ENCODE measurements around the gene RNF144A. TPM values are rescaled to one million over a fixed set of nuclear protein-coding genes. Genes with fewer than 3 reads are reported as not detected.

Gene RNF144A
- total and polyA plus RNA-seq, 2 of the 13 experiments (the other 11 are each of a cell fraction or from before 2014, with no cell fraction given): 13.9 to 16.5 TPM

GRCh38 chr2:7063789-7064188, 146.6 kb downstream of the RNF144A start:
- Histone ChIP-seq H3K9ac (ENCODE audit: insufficient read depth, low read depth, low read length) (no peak overlapping the region), H3K79me2 (ENCODE audit: insufficient read depth, low read length) (no peaks in the 10 kb centered on the region), H3K27ac (ENCODE audit: extremely low read length, insufficient read depth, low read length) (no peak overlapping the region), H3K27me3 (ENCODE audit: control insufficient read depth in 1 of 2, insufficient read depth in 2 of 2, low read length in 2 of 2) (no peaks in the 10 kb centered on the region), H2AFZ (ENCODE audit: low read length) (no peak overlapping the region), H3K4me1 (ENCODE audit: insufficient read depth, low read length) (no peaks in the 10 kb centered on the region), H4K20me1 (ENCODE audit: insufficient read depth, low read length) (no peaks in the 10 kb centered on the region), H3K4me3 (replicated peaks in 1 of 3; ENCODE audit: insufficient read depth in 1 of 3, low read depth in 2 of 3, low read length in 3 of 3) (no peak overlapping the region), H3K4me2 (ENCODE audit: low read depth, low read length) (no peak overlapping the region), H3K36me3 (replicated peaks in 1 of 2; ENCODE audit: control insufficient read depth in 1 of 2, insufficient read depth in 2 of 2, low read length in 2 of 2) (no peaks in the 10 kb centered on the region), H3K9me3 (ENCODE audit: low read length) (peaks cover 11% of the 10 kb centered on the region; the same call in 1 of the 2 replicates)
- no TSS peak for BruUV-seq (replicated peaks)
- FAIRE-seq (no peak), DNase-seq (ENCODE audit: low spot score) (no peak), ATAC-seq (no peak)
- ChIA-PET CTCF (ENCODE audit: low intra/inter-chr PET ratio, low total read pairs) (no interaction called here), POLR2A (no interaction called here)
- intact Hi-C loops (cut with micrococcal nuclease; ENCODE audit: unreplicated experiment) (no loop called here), in situ Hi-C loops (cut with HindIII; ENCODE audit: extremely low pct_ligation_motif_present, low pct_unique_long_range_greater_than_20kb) (no loop called here)
- TF ChIP-seq YEATS2 (CRISPR knock-in tag; IDR thresholded peaks at IDR 0.05; ENCODE audit: borderline replicate concordance) (no peak), ZNF564 (CRISPR knock-in tag; IDR thresholded peaks at IDR 0.05) (peak; percentile 98), ARNT (IDR thresholded peaks at IDR 0.05) (no peak), TEAD3 (CRISPR knock-in tag; optimal IDR thresholded peaks at IDR 0.05; ENCODE audit: borderline replicate concordance) (no peak)
- WGBS (ENCODE audit: low lambda C conversion rate): 66% methylated on average over 3 of the region's 3 CpGs

- ATAC-seq (no peak), DNase-seq (ENCODE audit: low spot score) (no peak), FAIRE-seq (no peak)
- H3K4me2 ChIP-seq (ENCODE audit: low read depth, low read length): no peak overlapping the region
- H3K9ac ChIP-seq (ENCODE audit: insufficient read depth, low read depth, low read length): no peak overlapping the region
- no peaks in the 10 kb centered on the region for H4K20me1 ChIP-seq (ENCODE audit: insufficient read depth, low read length)
- no peaks in the 10 kb centered on the region for H3K79me2 ChIP-seq (ENCODE audit: insufficient read depth, low read length)
- ChIA-PET POLR2A (no interaction called here), CTCF (ENCODE audit: low intra/inter-chr PET ratio, low total read pairs) (no interaction called here)
- in situ Hi-C loops (cut with HindIII; ENCODE audit: extremely low pct_ligation_motif_present, low pct_unique_long_range_greater_than_20kb): no loop called here
- H3K9me3 ChIP-seq (ENCODE audit: low read length): peaks cover 6% of the 10 kb centered on the region; the same call in 1 of the 2 replicates
- H3K36me3 ChIP-seq (replicated peaks in 1 of 2; ENCODE audit: control insufficient read depth in 1 of 2, insufficient read depth in 2 of 2, low read length in 2 of 2): no peaks in the 10 kb centered on the region
- H2AFZ ChIP-seq (ENCODE audit: low read length): no peak overlapping the region
- no peak overlapping the region for H3K27ac ChIP-seq (ENCODE audit: extremely low read length, insufficient read depth, low read length)
- intact Hi-C loops (cut with micrococcal nuclease; ENCODE audit: unreplicated experiment): no loop called here
- WGBS (ENCODE audit: low lambda C conversion rate): 75% methylated on average over 5 of the region's 5 CpGs
- no TSS peak for BruUV-seq (replicated peaks)
- H3K27me3 ChIP-seq (ENCODE audit: control insufficient read depth in 1 of 2, insufficient read depth in 2 of 2, low read length in 2 of 2): no peaks in the 10 kb centered on the region
- no peak overlapping the region for H3K4me3 ChIP-seq (replicated peaks in 1 of 3; ENCODE audit: insufficient read depth in 1 of 3, low read depth in 2 of 3, low read length in 3 of 3)
- peaks cover 12% of the 10 kb centered on the region; the same call in 1 of the 2 replicates for H3K4me1 ChIP-seq (ENCODE audit: insufficient read depth, low read length)
- no peak for TF ChIP-seq ZGPAT (CRISPR knock-in tag; IDR thresholded peaks at IDR 0.05)
- no peak for TF ChIP-seq NFE2L2 (IDR thresholded peaks at IDR 0.05; ENCODE audit: low read length)
- no peak for TF ChIP-seq IRF2 (CRISPR knock-in tag; IDR thresholded peaks at IDR 0.05)
- TF ChIP-seq, protein P1, sequence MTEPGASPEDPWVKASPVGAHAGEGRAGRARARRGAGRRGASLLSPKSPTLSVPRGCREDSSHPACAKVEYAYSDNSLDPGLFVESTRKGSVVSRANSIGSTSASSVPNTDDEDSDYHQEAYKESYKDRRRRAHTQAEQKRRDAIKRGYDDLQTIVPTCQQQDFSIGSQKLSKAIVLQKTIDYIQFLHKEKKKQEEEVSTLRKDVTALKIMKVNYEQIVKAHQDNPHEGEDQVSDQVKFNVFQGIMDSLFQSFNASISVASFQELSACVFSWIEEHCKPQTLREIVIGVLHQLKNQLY (CRISPR knock-in tag; IDR thresholded peaks at IDR 0.05): no peak
- TF ChIP-seq ZNF609 (CRISPR knock-in tag; IDR thresholded peaks at IDR 0.05; ENCODE audit: borderline replicate concordance): no peak
- TF ChIP-seq TIGD3 (CRISPR knock-in tag; IDR thresholded peaks at IDR 0.05; ENCODE audit: borderline replicate concordance): no peak
- TF ChIP-seq ZFP36L2 (CRISPR knock-in tag; IDR thresholded peaks at IDR 0.05): no peak
- no peak for TF ChIP-seq PHF8 (CRISPR knock-in tag; IDR thresholded peaks at IDR 0.05)
Measured at GRCh38 chr2:7068457-7068856, 151.2 kb downstream of the RNF144A start.

Data from HepG2 (cell line).